Kidney epithelial cell (primary cell): ENCODE measurements around the gene ERC1. TPM values are rescaled to one million over a fixed set of nuclear protein-coding genes. Genes with fewer than 3 reads are reported as not detected.

Experiments
- DNase-seq: peaks from one replicate; pipeline ENCODE4 v3.0.0-alpha.2; 2010; ENCODE audit warnings: low read depth
- H3K27me3 ChIP-seq: 2 replicates; pipeline ENCODE4 v1.6.0; 2011; ENCODE audit warnings: low read length; ENCODE audit not compliant: control insufficient read depth, insufficient read depth
- H3K36me3 ChIP-seq: 2 replicates; pipeline ENCODE4 v1.5.1; 2011; ENCODE audit warnings: low read length; ENCODE audit not compliant: control insufficient read depth, insufficient read depth
- H3K4me3 ChIP-seq: 2 replicates; pipeline ENCODE4 v1.5.1; 2011; ENCODE audit warnings: low read depth, mild to moderate bottlenecking, control low read depth, low read length
- total RNA-seq: library from RNA; depleted of rRNA; stranded (reverse); fragments of >200 nt; gene quantifications from 2 replicates; pipeline ENCODE4 v1.2.3, GENCODE V29; 2015
- TF ChIP-seq, protein P1 (sequence below): IDR thresholded peaks from 2 replicates; pipeline ENCODE4 v1.5.1; 2011; ENCODE audit warnings: mild to moderate bottlenecking, moderate library complexity, low read length, control low read depth, inconsistent platforms; ENCODE audit not compliant: insufficient read depth, poor library complexity, severe bottlenecking

Gene ERC1
- total RNA-seq, 1 donor from 2014 or later: 16.4 TPM

- Histone ChIP-seq H3K36me3 (no peaks in the 10 kb centered on the region), H3K27me3 (peaks cover 13% of the 10 kb centered on the region), H3K4me3 (peak overlapping the region; percentile 53)
- TF ChIP-seq, protein P1, sequence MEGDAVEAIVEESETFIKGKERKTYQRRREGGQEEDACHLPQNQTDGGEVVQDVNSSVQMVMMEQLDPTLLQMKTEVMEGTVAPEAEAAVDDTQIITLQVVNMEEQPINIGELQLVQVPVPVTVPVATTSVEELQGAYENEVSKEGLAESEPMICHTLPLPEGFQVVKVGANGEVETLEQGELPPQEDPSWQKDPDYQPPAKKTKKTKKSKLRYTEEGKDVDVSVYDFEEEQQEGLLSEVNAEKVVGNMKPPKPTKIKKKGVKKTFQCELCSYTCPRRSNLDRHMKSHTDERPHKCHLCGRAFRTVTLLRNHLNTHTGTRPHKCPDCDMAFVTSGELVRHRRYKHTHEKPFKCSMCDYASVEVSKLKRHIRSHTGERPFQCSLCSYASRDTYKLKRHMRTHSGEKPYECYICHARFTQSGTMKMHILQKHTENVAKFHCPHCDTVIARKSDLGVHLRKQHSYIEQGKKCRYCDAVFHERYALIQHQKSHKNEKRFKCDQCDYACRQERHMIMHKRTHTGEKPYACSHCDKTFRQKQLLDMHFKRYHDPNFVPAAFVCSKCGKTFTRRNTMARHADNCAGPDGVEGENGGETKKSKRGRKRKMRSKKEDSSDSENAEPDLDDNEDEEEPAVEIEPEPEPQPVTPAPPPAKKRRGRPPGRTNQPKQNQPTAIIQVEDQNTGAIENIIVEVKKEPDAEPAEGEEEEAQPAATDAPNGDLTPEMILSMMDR: no peak
- no peak for DNase-seq
These were observed 539.6 kb downstream of the ERC1 start for GRCh38 chr12:1530592-1531152.

GRCh38 chr12:1531153-1531653 lies 540.2 kb downstream of the ERC1 start:
- no peaks in the 10 kb centered on the region for H3K36me3 ChIP-seq
- peaks cover 13% of the 10 kb centered on the region for H3K27me3 ChIP-seq
- no peak for DNase-seq
- H3K4me3 ChIP-seq: peak overlapping the region; percentile 53
- TF ChIP-seq, protein P1: no peak

DNA sequence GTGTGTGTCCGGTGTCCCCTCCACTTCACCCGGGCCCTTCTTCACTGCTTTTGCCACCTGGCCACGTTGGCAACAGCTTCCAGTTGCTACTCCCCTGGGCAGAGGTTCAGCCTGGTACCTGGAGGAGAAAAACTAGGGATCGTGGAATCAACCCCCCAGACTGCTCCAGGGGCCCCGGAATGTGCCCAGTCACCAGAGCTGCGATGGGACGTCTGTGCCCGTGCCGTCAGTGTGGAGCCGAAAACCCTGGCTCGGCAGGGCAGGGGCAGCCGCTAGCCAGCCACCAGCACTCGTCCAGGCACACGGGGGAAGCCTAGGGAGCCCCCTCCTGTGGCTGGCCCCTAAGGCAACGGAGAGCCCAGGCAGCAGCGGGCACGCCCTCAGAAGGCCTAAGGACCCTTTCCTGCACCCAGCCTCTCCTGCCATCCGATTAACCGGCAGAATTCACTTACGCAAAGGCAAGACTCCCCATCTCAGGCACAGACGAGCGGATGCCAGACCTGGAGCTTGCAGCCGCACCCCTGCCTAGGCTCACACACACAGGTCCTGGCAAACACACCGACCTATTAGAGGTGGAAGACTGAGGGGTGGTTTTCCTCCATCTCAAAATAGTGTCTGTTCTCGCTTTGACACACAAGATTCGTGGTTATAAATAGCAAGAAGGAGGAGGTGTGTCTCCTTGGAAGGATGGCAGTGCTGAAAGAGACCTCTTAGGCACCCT lies 540.8 kb downstream of the ERC1 start:
- Histone ChIP-seq H3K27me3 (peaks cover 13% of the 10 kb centered on the region), H3K4me3 (peak overlapping the region; percentile 53), H3K36me3 (no peaks in the 10 kb centered on the region)
- no peak for DNase-seq
- TF ChIP-seq, protein P1: no peak

DNA sequence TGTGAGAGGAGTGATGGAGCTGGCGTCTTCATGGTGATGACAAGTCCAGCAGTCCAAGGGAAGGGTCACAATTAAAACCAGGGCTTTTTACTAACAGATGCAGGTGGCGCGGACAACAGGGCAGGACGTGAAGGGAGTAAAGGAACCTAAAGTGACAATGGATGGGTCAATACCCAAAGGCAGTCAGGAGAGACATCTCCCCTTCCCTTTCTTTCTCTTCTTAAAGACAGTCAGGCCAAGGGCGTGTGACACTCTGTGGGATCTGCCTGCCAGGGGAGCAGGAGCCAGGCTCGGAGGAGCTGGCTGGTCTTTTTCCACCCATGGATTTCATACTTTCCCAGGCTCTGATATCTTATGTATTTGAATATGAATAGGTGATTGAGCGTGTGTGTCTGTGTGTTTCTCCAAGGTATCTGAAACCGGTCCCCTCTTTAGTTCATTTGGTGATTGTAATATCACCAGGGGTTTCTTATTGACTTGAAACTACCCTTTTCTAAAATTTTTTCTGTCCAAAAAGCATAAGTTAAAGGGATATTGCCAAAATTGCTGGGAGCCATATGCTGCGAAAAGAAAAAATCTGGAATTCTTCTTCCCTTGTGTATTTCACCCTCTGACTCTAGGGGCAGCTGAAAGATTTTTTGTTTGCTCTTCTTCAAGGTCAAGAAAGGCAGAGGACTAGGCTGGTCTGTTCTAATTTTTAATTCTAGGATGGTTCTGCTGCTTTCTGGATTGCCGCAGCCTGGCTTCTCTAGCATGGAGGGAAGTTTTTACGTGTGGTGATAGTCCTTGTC lies 541.5 kb downstream of the ERC1 start:
- TF ChIP-seq, protein P1: no peak
- Histone ChIP-seq H3K36me3 (no peaks in the 10 kb centered on the region), H3K4me3 (no peak overlapping the region), H3K27me3 (peaks cover 16% of the 10 kb centered on the region)
- DNase-seq: no peak

DNA sequence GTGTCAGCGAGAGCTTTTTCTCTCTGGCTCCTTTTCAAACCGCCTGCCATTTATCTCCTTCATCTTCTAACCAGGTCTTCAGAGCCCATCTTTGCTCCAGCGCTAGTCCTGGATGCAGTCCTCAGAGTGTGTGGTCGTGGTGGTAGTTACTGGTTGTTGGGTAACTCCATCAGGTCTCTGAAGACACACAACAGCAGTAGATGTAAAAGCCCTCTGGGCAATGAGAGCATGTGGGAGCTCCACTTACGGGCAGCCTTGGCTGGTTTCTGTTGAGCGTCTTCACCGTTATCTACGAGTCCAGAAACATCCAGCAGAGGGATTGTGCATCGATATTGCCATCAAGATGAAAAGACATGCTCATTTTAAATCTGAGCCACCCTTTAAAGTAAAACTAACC lies 542.2 kb downstream of the ERC1 start:
- TF ChIP-seq, protein P1: no peak
- DNase-seq: no peak
- Histone ChIP-seq H3K4me3 (no peak overlapping the region), H3K36me3 (no peaks in the 10 kb centered on the region), H3K27me3 (peaks cover 16% of the 10 kb centered on the region)
